GM12892 (cell line): ENCODE measurements around the gene GRHPR.

ENCODE experiments used
- POLR2A ChIP-seq: IDR thresholded peaks from 2 replicates; pipeline ENCODE4 v1.6.1; 2011; ENCODE audit warnings: low read depth, low read length, control low read depth
- POLR2AphosphoS5 ChIP-seq: IDR thresholded peaks from 2 replicates; pipeline ENCODE4 v1.6.1; 2011; ENCODE audit warnings: low read depth, low read length, control low read depth
- TAF1 ChIP-seq: IDR thresholded peaks from 2 replicates; pipeline ENCODE4 v1.6.1; 2011; ENCODE audit warnings: low read depth, mild to moderate bottlenecking, control low read depth, low read length, borderline replicate concordance

- TF ChIP-seq POLR2A (no peak), TAF1 (no peak), POLR2AphosphoS5 (no peak)
Observed at GRCh38 chr9:37454238-37454637, 31.7 kb downstream of the GRHPR start.
